ENCODE results near the gene SART3.

GRCh38 chr12:108543652-108544051 is 17.3 kb downstream of the SART3 start:
- TF ChIP-seq CTCF (IDR thresholded peaks at IDR 0.05) (no peak), POLR2A (IDR thresholded peaks at IDR 0.05) (no peak)

Measured in heart left ventricle (tissue), 13 donors.